HG03159 (cell line): ENCODE measurements around the gene RRP1.
"Not testable (repeated sequence)": the region's sequence is repeated elsewhere in the genome, so short reads cannot be mapped to it uniquely, and the experiment has no call there.

Source experiments
- ATAC-seq: cut with Tn5 transposase; IDR thresholded peaks from one replicate; pipeline ENCODE4 v1.9.1; 2021; ENCODE audit warnings: mild to moderate bottlenecking, moderate library complexity; ENCODE audit not compliant: unreplicated experiment

RRP1 gene

DNA sequence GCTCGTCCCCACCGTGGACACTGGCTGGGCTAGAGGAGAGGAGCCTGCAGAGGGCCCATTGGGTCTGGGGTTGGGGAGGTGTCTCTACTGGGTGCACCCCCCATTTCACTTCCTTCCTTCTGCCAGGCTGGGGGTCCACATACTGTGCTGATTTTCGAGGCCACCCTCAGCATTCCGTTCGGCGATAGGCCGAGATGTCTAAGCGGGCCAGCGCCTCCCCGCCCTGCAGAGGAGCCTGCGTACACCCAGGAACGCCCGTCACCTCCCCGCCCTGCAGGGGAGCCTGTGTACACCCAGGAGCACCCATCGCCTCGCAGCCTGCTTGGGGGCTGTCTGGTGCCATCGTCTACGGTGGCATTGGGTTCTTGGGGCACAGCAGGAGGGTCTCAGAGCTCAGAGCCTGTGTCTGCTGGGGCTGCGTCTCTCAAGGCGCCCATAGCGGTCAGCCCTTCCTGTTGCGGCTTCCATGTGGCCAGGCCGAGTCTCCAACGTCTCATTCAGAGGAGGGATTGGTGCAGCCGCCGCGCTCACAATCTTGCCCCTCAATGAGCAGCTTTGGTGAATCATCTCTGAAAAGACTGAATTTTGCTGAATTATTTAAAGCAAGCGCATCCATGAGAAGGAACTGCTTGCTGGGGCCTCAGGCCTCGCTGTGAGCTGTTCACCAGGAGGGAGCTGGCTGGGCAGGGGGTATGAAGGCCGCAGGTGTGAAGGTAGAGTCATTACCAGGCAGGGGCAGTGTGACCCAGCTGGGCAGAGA lies 44.9 kb downstream of the RRP1 start:
- ATAC-seq, result no peak

DNA sequence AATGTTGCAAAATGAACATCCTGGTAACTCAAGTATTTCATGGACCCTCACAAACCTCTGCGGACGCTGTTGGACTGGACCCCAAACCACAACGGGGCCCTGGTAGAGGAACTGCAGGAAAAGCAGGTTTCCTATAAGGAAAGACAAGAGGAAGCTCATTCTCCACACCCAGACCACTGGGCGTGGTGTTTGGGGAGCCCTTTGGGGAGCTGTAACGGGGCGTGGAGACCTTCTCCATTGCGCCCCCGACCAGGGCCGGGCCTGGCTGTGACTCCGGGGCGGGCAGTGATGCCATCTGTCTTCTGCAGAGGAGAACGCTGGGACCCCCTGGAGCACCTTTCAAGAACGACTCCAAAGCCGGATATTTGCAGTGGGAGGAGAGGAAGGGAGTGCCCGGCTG lies 45.7 kb downstream of the RRP1 start:
- no peak for ATAC-seq

DNA sequence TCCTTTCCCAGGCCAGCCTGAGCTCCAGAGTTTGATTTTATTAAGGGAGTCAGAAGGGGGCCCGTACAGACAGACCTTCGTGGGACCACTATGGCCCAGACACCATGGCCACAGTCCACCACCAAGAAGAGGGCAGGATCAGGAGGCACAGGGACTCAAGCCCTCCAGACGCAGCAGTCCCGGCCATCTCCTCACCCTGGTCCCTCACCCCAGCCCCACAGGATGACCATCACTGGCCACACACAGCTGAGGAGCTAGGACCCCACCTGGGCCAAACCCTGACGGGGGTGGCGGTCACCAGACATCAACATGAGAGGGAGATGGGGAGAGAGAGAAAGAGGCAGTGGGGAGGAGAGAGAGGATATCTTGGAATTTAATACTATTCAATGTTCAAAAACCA lies 46.5 kb downstream of the RRP1 start:
- no peak for ATAC-seq

DNA sequence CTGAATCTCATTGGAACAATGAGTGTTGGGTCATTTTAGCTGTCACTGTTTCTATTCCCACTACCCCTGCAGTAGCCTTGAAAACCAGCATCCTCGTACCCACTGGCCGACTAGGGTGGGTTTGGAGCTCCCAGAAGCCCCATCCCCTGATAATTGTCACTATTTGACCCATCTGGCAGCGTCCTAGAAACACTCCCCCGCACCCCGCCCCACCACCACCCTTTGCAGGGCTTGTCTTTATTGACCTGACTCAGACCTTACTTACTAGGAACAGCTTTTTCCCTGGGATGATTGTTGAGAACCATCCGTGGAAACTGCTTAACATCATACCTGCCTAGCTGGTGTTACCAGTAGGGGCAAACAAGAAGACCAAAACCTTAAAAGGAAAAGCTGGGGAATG lies 47.2 kb downstream of the RRP1 start:
- no peak for ATAC-seq

DNA sequence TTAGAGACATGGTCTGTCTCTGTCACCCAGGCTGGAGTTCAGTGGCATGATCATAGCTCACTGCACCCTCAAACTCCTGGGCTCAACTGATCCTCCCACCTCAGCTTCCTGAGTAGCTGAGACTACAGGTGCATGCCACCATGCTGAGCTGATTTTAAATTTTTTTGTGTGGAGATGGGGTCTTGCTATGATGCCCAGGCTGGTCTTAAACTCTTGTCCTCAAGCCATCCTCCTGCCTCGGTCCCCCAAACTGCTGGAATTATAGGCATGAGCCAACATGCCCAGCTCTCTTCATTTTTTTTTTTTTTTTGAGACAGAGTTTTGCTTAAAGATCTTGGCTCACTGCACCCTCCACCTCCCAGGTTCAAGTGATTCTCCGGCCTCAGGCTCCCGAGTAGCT lies 50.9 kb downstream of the RRP1 start:
- ATAC-seq, result no peak

DNA sequence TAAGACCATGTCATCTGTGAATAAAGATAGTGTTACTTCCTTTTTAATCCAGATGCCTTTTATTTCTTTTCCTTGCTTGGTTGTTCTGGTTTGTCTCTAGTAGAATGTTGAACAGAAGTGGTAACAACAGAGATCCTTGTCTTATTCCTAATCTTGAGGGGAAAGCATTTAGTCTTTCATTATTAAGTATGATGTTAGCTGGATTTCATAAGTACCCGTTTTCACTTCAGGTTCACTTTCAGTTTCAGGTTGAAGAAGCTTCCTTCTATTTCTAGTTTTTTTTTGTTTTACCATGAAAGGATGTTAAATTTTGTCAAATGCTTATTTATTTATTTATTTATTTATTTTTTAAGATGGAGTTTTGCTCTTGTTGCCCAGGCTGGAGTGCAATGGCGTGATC lies 53.4 kb downstream of the RRP1 start:
- ATAC-seq, result no peak

DNA sequence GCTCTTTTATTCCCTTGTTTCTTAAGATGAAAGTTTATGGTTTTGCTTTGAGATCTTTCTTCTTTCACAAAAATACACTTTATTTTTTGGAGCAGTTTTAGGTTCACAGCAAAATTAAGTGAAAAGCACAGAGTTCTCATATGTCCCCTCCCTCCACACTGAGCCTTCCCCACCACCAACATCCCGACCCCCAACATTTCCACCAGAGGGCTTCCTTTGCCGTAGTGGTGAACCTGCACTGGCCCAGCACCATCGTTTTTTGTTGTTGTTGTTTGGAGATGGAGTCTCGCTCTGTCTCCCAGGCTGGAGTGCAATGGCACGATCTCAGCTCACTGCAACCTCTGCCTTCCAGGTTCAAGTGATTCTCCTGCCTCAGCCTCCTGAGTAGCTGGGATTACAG lies 55.5 kb downstream of the RRP1 start:
- ATAC-seq, result not testable (repeated sequence)

DNA sequence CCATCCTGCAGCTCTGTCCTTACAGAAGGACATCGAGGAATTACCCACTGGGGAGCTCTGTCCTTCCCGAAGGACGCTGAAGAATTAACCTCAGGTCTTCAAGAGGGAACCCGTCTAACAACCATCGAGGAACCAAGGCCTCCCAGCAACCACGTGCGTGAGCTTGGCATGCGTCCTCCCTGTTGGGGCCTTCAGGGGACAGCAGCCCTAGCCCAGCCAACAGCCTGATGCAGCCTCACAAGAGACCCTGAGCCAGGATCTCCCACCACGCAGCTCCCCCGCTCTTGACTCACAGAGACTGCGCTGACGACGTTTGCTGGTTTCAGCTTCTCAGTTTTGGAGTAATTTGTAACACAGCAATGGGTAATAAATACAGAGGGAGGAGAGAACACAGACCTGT lies 56.0 kb downstream of the RRP1 start:
- ATAC-seq, result no peak

DNA sequence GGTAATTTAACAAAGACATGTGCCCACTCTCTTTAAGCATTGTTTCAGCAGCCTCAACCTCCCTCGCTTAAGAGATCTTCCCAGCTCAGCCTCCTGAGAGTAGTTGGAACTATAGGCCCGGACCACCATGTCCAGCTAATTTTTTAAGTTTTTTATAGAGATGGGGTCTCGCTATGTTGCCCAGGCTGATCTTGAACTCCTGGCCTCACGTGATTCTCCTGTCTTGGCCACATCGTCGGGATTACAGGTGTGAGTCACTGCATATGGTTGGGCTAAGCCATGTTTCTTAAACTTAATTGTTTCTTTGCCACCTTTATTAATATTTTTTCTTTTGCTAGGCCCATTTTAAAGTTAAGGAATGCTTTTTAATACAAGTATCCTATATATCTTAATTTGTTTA lies 57.1 kb downstream of the RRP1 start:
- ATAC-seq, result no peak

DNA sequence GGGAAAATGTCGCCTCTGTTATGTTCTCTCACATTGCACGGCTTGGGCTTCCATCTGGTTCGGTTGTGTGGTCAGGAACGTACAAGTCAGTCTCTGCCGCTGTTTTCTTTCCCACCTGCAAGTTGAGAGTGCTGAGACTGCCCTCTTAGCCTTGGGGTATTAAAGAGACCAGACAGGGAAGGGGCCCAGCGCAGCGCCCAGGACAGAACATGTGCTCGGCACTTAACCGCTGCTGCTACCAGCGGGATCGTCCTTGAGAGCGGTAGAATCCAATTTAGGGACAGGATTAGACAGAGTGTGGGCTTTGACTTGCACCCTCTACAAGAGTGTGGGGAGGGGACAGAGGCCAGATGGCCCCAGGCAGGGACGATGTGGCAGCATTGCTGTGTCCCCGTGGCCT lies 57.9 kb downstream of the RRP1 start:
- ATAC-seq, result no peak

DNA sequence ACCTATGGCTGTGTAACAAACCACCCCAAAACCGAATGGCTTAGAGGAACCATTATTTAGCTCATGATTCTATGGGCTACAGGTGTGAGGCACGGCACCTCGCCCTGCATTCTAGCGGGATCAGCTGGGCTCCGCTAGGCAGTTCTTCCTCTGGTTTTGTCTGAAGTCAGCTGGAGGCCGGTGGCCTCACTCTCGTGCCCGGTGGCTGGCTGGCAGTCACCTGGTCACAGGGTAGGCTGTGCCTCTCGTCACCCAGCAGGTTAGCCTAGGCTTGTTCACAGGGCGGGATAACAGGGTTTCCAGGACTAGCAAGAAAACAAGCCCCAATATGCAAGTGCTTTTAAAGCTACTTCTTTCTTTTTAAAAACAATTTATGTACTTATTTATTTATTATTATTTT lies 59.4 kb downstream of the RRP1 start:
- ATAC-seq, result no peak

DNA sequence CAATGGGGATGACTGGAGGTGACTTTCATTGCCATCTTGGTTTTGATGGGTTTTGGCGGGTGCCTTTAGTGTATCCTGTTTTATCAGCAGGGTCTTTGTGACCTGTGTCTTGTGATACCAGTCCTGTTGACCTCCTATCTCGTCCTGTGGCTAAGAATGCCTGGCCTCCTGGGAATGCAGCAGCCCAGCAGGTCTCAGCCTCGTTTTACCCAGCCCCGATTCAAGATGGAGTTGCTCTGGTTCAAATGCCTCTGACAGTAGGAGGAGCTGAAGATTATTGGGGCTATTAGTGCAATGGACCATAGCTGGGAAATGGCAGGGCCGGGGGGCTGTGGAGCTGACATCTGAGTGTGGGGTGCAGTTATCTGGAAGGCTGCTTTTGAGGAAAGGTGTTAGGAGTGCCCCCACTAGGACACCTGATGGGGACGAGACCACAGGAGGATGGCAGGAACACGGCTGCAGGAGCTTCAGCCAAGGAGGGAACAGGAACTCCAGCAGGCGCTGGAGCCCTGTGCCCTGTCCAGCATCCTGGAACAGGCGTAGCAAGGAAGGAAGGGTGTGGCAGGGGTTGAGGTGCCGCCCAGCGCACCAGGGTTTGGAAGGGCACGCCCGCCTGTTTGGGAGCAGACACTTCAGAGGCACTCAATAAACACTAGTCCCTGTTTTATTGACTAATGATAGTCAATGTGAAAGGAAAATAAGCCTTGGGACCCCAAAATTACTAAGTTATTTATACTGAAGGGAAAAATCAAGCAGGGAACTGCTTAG lies 60.3 kb downstream of the RRP1 start:
- ATAC-seq, result no peak

DNA sequence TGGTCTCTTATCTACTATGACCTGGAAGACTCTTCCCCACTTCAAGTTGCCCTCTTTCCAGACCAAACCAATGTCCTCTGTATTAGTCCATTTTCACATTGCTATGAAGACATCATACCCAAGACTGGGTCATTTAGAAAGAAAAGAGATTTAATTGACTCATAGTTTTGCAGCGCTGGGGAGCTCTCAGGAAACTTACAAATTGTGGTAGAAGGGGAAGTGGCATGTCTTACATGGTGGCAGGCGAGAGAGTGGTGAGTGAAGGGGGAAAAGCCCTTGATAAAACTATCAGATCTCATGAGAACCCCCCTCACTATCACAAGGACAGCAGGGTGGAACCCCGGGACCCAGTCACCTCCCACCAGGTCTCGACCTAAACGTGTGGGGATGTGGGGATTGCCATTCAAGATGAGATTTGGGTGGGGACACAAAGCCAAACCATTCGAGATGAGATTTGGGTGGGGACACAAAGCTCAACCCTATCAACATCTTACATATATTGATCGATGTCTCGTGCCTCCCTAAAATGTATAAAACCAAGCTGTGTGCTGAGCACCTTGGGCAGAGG lies 61.4 kb downstream of the RRP1 start:
- no peak for ATAC-seq

DNA sequence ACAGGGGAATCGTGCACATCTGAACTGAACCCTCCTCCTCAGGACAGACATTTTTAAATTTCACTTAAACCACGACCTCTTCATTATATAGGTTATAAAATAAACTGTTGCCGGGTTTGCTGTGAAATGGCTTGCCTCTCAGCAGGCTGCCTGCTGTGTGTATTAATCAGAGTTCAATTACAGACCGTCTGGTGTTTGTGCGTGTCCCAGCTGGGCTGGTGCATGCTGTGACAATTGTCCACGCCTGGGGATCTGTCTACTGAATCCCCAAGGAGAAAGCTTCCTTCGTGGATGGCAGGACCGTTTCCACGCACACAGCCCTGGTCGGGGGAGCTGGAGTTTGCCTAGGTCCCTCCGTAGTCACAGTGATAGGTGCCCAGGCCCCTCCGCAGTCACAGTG lies 62.2 kb downstream of the RRP1 start:
- ATAC-seq, result no peak

DNA sequence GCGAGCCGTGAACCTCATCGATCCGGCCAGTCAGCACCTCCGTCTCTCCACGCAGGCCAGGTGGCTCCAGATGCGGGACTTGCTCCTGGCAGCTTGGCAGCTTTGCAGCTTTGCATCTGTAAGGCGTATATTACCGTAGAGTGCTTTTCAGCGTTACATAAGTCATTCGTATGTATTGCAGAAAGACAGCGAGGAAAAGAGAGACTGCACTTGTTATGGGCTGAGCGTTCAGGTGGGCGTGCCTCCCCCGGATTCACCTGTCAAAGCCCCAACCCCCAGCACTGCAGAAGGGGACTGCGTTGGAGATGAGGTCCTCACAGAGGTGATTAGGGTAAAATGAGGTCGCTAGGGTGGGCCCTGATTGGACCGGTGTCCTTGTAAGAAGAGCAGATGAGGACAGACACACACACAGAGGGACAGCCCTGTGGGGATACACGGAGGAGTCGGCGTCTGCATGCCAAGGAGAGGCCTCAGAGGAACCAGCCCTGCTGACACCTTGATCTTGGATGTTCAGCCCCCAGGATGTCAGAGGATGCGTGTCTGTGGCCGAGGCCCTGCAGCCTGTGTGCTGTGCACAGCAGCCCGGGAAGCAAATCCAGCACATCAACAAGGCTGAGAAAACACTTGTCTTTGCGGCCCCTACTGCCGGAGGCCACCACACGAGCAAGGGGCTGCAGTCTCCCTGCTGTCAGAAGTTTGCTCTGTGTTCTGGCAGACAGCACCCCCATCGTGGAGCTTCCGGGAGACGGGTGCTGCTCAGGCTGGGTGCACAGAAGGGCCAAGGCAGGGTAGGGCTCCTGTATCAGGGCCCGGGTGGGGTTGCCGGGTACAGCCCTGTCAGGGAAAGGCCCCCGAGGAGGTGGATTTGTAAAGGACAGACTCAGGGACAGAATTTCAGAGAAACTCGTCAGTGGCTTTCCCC lies 64.7 kb downstream of the RRP1 start:
- ATAC-seq, result no peak
